ENCODE measurements around the gene SHANK1. TPM values are rescaled to one million over a fixed set of nuclear protein-coding genes. Genes with fewer than 3 reads are reported as not detected.

Gene SHANK1
- total RNA-seq, 1 experiment from 2014 or later, result 0.47 TPM

DNA sequence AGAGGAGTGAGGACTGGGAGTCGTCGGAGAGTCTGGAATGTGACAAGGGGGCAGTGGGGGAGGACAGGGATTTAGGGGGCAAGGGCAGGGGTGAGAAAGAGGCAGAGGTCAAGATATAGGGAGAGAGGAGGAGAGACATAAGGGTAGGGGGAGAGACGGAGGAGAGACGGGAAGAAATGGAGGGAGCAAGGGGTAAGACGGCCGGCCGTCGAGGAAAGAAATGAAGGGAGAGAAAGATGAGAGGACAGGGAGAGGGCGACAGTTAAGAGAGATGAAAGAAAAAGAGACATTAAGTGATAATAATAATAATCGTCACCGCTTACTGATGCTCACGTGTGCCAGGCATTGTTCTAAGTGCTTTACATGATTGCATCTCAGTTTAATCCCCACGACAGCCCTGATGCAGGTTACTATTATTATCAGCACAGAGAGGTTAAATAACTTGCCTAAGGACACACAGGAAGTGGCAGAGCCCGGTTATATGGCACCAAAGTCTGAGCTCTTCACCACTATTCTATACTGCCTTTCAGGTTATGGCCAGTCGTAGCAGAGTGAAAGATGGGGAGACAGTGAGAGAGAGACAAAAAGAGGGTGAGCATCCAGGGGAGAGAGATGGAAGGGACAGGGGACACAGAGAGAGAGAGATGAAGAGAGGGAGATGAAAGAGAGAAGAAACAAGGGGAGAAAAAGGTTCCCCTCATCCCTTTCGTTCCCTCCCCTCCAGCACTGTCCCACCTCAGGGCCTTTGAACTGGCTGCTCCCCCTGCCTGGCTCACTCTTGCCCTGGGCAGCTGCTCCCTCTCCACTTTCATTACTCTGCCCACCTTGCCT is 56.7 kb downstream of the SHANK1 start:
- ChIA-PET POLR2A (ENCODE audit: unreplicated experiment) (no interaction called here), CTCF (interaction anchor here (0.6 kb wide), 1 partner anchor 55 kb away, joined by 3 read pairs; no protein-coding TSS in a partner anchor)
- Histone ChIP-seq H3K4me2 (ENCODE audit: low read length) (no peak overlapping the region), H3K4me3 (ENCODE audit: low read length) (no peak overlapping the region), H3K36me3 (ENCODE audit: low read depth, low read length) (no peaks in the 10 kb centered on the region), H3K4me1 (ENCODE audit: insufficient read depth, low read length) (peaks cover 8% of the 10 kb centered on the region), H3K9ac (ENCODE audit: low read length) (no peak overlapping the region), H3K79me2 (ENCODE audit: low read length) (no peaks in the 10 kb centered on the region), H3K9me3 (ENCODE audit: low read length) (no peaks in the 10 kb centered on the region), H3F3A (ENCODE audit: low read length, unreplicated experiment) (no peaks in the 10 kb centered on the region), H3K27ac (ENCODE audit: low read length) (no peak overlapping the region), H3K9me2 (replicated peaks; ENCODE audit: low read length) (no peaks in the 10 kb centered on the region), H2AFZ (ENCODE audit: low read length) (no peak overlapping the region), H4K20me1 (ENCODE audit: low read length) (no peaks in the 10 kb centered on the region), H3K27me3 (ENCODE audit: low read length) (peaks cover 12% of the 10 kb centered on the region)
- TF ChIP-seq, protein P1, sequence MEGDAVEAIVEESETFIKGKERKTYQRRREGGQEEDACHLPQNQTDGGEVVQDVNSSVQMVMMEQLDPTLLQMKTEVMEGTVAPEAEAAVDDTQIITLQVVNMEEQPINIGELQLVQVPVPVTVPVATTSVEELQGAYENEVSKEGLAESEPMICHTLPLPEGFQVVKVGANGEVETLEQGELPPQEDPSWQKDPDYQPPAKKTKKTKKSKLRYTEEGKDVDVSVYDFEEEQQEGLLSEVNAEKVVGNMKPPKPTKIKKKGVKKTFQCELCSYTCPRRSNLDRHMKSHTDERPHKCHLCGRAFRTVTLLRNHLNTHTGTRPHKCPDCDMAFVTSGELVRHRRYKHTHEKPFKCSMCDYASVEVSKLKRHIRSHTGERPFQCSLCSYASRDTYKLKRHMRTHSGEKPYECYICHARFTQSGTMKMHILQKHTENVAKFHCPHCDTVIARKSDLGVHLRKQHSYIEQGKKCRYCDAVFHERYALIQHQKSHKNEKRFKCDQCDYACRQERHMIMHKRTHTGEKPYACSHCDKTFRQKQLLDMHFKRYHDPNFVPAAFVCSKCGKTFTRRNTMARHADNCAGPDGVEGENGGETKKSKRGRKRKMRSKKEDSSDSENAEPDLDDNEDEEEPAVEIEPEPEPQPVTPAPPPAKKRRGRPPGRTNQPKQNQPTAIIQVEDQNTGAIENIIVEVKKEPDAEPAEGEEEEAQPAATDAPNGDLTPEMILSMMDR (conservative IDR thresholded peaks at IDR 0.05; ENCODE audit: low read depth, low read length), result no peak
- no peak for TF ChIP-seq EZH2 (IDR thresholded peaks at IDR 0.05; ENCODE audit: low read length, unreplicated experiment)
- no peak for DNase-seq
- intact Hi-C loops (cut with micrococcal nuclease), result no loop called here
- no TSS peak for BruUV-seq (replicated peaks)
- ATAC-seq, result no peak

DNA sequence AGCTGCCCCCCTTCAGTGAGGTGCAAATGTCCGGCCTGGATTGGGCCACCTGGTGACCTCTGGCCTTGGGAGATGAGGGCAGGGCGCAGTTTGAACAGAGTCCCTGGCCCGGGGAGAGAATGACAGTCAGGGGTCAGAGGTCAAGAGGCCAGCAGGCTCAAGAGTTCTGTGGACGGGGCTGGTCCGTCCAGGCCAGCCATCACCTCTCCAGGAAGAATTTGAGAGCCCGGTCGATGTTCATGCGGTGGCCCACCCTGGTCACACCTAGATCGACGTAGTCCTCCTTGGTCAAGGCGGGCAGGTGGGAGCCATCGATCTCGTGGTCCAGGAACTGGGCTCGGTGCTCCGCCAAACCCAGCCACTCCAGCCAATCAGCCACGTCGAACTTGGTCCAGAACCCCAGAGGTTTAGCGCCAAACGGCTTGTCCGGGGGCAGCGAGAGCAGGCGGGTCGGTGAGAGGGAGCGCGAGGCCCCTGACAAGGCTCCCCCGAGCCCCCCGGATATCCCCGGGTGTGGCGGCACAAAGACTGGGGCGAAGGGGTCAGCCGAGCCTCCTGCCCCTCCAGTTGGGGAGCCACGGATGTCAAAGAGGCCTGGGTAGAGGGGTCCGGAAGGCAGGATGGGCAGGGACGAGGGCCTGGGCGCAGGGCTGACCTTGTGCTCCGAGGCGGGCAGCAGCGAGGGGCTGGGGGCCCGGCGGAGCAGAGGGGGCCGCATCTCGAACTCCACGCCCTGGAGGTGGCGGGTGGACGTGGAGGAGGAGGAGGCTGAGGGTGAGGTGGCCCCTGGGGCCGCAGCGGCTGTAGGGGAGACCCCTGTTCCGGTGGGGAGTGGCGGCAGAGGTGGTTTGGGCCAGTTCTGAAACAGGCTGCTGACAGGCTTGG is 57.6 kb downstream of the SHANK1 start:
- POLR2A ChIA-PET (ENCODE audit: unreplicated experiment), result no interaction called here
- Histone ChIP-seq H3K4me3 (ENCODE audit: low read length) (no peak overlapping the region), H2AFZ (ENCODE audit: low read length) (no peak overlapping the region), H3K9me2 (replicated peaks; ENCODE audit: low read length) (no peaks in the 10 kb centered on the region), H3K9me3 (ENCODE audit: low read length) (no peaks in the 10 kb centered on the region), H3K27ac (ENCODE audit: low read length) (no peak overlapping the region), H3K4me1 (ENCODE audit: insufficient read depth, low read length) (peaks cover 12% of the 10 kb centered on the region), H3K9ac (ENCODE audit: low read length) (no peak overlapping the region), H3K79me2 (ENCODE audit: low read length) (no peaks in the 10 kb centered on the region), H3F3A (ENCODE audit: low read length, unreplicated experiment) (no peaks in the 10 kb centered on the region), H4K20me1 (ENCODE audit: low read length) (no peaks in the 10 kb centered on the region), H3K4me2 (ENCODE audit: low read length) (no peak overlapping the region), H3K36me3 (ENCODE audit: low read depth, low read length) (no peaks in the 10 kb centered on the region), H3K27me3 (ENCODE audit: low read length) (peaks cover 3% of the 10 kb centered on the region)
- CTCF ChIA-PET, result no interaction called here
- intact Hi-C loops (cut with micrococcal nuclease), result no loop called here
- DNase-seq (no peak), ATAC-seq (no peak)
- no peak for TF ChIP-seq EZH2phosphoT487 (IDR thresholded peaks at IDR 0.05; ENCODE audit: borderline replicate concordance, low read length)
- no peak for TF ChIP-seq EZH2 (IDR thresholded peaks at IDR 0.05; ENCODE audit: low read length, unreplicated experiment)
- TF ChIP-seq, protein P1 (conservative IDR thresholded peaks at IDR 0.05; ENCODE audit: low read depth, low read length), result no peak
- BruUV-seq (replicated peaks), result no TSS peak
